GM18873 (cell line): ENCODE measurements around the gene CBFA2T2.
"Not testable (repeated sequence)": the region's sequence is repeated elsewhere in the genome, so short reads cannot be mapped to it uniquely, and the experiment has no call there.

Experiments
- ATAC-seq: cut with Tn5 transposase; IDR thresholded peaks from one replicate; pipeline ENCODE4 v1.9.1; 2021; ENCODE audit warnings: mild to moderate bottlenecking, moderate library complexity, moderate number of reproducible peaks; ENCODE audit not compliant: unreplicated experiment, low FRiP score

Gene CBFA2T2

DNA sequence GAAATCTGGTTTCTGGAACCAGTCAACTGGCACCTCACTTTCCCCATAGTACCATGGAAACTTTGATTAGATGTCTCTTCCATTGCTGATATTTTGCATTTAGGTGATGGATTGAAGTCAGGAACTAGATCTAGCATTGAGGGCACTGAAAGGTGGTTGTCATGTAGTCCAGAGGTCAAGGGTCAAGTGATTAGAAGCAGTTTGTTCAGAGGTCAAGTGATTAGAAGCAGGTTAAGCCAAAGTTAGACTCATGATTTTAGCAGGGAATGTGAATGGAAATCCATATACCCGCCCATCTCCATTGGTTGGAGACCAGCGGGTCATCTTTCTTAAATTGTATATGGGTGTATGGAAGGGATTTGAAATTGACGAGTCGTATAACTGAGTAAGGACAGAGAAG, 51.2 kb downstream of the CBFA2T2 start:
- no peak for ATAC-seq

DNA sequence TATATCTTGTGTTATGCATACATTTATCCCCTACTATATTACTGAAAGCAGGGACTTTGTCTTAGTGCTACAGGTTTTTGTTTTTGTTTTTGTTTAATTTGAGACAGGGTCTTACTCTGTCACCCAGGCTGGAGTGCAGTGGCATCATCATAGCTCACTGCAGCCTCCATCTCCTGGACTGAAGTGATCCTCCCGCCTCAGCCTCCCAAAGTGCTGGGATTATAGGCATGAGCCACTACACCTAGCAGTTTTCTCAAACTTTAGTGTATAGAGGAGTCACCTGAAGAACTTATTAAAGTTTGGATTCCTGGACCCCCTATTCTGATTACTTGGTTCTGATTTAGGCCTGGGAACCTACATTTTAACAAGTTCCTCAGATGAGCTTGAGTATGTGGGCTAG, 51.9 kb downstream of the CBFA2T2 start:
- ATAC-seq = no peak

DNA sequence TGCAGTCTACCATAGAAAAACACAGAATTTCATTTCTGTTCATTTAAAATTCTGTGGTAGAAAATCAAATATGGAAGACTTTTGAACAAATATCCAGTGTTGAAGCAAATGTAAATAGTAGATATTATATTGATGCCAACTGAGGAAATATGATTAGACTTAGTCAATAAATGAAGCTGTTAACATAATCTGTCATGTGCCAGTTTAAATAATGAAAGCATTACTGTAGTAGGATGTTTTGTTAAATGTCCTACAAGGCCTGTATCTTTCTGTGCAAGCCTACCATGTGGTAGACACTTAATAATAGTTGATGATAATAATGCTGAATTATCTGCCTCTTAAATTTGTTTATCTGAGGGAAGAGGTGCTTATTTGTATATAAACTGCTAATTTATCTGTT, 55.9 kb downstream of the CBFA2T2 start:
- ATAC-seq = no peak

DNA sequence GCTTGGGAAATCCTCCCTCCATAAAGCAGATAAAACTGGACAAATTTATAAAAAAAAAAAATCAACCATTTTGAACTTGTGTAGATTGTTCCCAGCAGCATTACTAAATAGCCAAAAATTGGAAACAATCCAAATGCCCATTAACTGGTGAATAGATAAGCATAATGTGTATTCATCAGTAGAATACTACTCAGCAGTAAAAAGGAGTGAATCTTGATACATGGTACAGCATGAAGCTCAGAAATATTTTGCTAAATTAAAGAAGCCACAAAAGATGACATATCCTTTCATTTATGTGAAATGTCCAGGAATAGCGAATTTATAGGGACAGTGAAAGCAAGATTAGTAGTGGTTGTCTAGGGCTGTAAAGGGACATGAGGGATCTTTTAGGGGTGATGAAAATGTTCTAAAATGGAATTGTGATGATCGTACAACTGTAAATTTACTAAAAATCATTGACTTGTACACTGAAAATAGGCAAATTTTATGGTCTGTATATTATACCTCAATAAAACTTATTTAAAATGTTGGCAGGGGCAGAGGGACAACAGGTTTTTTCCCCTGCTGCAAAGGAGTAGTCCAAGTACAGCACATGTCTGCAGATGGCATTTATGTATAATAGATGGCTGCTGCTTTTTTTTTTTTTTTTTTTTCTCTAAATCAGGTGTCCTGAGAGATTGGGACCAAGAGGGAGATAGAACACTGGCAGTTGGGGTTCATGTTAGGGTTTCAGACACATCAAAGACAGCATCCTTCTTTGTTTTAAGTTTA, 59.5 kb downstream of the CBFA2T2 start:
- ATAC-seq = no peak

DNA sequence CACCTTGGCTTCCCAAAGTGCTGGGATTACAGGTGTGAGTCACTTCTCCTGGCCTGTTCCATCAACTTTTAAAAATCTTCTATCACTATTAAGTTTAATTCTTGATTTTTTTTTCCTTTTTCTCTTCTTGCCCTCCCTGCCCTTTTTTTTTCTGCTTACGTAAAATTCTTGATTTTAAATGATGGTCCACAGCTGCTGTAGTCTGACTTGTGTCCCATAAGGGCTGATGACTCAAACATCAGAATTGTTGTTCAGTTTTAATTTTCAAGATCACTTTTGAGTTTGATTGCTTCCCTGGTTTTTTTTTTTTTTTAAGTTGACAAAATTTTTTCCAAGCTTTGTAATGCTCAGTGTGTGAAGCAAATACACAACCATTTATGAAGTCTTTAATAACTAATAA, 61.9 kb downstream of the CBFA2T2 start:
- ATAC-seq = no peak

DNA sequence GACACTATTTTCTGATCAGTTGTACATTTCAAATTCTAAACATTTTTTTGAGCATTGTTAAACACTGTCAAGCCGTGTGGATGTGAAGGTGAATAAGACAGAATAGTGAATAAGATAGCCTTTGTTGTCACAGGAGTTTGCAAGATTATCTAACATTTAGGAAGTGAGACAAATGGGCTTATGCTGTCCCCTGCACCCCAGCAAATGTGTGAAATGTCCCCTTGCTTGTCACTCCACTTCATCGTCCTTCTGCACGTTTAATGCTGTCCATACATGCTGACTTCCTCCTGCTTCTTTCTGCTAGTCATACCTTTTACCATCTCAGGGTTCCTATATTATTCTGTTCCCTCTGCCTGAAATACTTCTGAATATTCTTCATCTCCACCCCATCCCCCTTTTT, 62.6 kb downstream of the CBFA2T2 start:
- ATAC-seq = no peak

DNA sequence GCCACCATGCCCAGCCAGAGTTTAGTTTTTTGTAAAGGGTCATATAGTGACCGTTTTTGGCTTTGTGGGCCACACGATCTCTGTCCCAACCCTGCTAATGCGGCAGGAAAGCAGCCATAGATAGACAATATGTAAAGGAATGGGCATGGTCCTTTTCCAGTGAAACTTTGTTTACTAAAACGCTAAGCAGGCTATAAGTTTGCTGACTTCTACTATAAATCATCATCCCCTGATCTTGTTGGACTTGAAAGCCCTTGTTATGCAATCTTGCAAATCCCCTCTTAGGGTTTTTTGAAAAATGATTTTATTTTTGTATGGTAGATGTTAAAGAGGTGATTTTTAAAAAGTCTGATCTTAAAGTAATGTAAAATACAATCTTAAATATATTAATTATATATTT, 63.6 kb downstream of the CBFA2T2 start:
- ATAC-seq = no peak

DNA sequence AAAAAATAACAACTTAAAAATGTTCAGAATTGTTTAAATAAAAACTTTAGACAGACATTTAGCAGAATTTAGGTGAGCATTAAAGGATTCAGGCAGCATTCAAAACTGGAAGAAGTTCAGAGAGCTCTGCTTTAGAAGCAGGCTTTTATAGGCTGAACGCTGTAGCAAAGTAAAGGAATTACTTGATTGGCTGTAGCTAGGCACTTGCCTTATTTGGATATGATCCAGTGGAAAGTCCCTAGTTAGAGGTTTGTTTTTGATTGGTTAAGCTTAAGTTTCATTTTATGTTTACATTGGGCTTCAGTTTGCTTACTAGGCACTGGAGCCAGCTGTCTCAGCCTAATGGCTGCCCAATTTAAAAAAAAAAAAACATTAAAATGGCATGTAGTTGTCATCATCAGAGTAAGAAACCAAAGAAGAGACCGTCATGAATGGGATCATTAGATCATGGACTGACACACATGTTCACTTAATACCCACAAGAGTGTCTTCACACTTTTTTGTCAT, 65.1 kb downstream of the CBFA2T2 start:
- ATAC-seq = peak; percentile 97

DNA sequence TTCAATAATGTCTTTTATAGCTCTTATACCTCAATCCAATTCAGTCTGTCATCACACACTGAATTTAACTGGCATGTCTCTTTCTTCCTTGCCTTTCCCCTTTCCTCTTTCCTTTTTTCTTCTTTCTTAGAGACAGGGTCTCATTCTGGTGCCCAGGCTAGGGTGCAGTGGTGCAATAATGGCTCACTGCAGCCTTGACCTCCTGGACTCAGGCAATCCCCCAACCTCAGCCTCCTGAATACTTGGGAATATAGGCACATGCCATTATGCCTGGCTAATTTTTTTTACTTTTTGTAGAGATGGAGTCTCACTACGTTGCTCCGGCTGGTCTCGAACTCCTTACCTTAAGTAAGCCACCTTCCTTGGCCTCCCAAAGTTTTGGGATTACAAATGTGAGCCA, 65.9 kb downstream of the CBFA2T2 start:
- no peak for ATAC-seq

DNA sequence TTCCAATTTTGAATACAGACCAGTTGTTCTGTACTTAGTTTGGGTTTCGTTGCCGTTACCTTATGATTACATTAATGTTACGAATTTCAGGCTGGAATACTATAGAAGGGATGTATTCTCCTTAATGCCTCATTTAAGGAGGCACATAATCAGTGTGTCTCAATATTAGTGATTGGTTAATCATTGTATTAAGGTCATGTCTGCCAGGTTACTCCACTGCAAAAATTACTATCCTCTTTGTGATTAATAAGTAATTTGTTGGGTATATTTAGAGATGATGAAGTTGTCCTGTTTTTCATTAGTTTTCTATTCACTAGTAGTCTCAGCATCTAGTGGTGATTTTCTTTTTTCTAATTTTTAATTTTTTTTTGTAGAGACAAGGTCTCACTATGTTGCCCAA, 66.3 kb downstream of the CBFA2T2 start:
- ATAC-seq = no peak

DNA sequence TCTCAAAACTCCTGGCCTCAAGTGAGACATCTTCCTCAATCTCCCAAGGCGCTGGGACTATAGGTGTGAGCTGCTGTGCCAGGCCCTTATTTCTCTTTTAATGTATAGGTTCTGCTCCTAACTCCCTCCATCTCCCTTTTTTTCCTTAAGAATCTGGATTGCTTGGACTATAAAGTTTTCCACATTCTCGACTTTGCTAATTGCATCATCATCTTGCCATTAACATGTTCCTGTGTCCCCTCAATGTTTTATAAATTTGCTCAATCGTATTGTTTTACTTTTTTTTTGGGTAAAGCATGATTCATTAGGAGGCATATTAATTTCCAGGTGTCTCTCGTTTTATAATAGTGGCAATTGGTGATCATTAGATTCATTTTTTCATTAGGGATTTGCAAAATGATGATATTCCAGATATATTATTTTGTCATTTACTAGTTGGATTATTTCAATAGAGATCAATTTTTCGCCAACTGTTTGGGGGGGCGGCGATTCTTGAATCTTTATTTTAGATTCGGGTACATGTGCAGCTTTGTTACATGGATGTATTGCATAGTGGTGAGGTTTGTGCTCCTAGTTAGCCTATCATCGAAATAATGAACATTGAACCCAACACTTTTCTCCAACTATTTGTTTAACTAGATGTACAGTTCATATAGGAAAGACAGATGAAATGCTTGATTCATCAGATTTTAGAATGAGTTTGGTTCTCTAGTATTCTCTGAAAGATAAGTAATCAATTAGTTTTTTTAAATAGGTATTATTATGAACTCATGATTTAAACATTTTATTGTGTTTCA, 68.7 kb downstream of the CBFA2T2 start:
- ATAC-seq = no peak

DNA sequence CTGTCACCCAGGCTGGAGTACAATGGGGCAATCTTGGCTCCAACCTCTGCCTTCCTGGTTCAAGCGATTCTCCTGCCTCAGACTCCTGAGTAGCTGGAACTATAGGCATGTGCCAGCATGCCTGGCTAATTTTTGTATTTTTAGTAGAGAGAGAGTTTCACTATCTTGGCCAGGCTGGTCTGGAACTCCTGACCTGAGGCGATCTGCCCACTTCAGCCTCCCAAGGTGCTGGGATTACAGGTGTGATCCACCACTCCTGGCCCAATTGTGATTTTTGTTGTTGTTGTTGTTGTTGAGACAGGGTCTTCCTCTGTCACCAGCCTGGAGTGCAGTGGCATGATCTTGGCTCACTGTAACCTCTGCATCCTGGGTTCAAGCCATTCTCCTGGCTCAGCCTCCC, 69.3 kb downstream of the CBFA2T2 start:
- no peak for ATAC-seq

DNA sequence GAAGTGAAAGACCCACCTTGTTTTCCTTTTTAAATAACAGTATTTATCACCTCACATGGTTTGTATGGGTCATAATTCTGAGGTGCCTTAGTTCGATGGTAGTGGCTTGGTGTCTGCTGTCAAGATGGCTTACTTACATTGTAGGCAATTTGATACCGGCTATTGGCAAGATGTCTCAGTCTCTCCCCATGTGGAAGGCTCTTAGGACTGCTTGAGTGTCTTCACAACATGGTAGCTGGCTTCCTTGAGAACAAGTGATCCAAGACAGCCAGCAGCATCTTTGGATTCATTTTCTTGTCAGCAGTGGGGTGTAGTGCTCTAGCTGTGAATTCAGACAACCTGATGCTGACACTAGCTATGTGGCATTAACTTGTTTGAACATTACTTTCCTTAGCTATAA, 70.1 kb downstream of the CBFA2T2 start:
- no peak for ATAC-seq

DNA sequence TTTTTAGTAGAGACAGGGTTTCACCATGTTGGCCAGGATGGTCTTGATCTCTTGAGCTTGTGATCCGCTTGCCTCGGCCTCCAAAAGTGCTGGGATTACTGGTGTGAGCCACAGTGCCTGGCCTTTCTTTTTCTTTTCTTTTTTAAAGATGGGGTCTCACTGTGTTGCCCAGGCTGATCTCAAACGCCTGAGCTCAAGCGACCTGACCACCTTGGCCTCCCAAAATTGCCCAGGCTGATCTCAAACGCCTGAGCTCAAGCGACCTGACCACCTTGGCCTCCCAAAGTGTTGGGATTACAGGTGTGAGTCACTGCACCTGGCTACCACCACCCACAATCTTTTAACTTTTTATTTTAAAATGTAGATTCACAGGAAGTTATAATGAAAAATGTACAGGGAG, 71.2 kb downstream of the CBFA2T2 start:
- ATAC-seq = not testable (repeated sequence)

DNA sequence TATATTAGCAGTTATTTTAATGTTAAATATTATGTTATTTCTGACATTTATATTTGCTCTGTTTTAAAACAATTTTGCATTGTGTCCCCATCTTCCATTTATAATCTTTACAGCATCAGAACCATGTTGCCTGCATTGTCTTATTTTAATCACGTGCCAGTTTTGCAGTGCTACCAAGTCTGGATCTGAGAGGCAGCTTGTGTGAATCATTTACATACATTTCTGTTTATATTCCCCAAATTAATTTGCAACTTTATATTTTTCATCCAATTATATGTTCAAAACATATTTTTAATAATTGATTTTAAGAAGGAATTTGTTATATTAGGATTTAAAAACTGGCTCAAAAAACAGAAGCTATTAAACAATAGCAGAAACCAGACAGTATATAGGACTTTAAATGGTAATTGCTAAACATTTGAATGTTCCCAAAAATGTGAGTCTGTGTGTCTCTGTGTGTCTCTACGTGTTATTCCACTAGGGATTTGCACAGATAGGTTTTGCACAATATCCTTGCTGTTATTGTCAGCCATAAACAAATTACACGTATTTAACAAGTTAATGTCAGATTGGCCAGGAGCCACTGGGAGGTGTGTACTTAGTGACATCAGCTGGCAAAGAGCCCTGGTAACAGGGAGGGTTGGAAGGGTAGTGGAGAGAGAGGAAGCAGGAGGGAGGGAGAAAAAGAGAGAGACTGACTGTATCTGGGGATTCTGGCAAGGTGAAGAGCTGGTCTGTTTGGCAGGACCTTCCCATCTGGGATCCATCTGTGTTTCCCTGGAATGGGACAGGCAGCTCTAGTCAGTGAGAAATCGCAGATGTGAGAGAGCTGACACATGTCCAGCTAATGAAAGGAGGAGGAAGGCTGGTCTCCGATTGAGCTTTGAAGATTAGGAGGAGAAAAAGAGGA, 72.1 kb downstream of the CBFA2T2 start:
- no peak for ATAC-seq

DNA sequence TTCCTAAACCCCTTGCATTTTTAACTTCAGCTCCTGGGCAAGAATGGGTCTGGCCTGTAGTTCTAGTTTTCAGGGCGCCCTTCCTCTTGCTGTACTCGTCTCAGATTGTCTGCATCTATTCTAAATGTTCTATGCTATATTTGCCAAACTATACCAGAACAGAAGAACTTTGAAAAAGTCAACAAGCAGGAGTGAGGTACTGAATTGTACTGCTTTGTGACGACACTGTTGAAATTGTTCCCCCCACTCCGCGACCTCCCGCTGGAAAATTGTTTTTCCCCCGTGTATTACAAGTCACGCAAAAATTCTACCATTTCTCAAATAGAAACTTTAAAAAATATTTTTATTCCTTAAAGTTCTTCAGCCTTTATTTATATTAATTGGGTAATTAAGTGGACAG, 73.9 kb downstream of the CBFA2T2 start:
- no peak for ATAC-seq

DNA sequence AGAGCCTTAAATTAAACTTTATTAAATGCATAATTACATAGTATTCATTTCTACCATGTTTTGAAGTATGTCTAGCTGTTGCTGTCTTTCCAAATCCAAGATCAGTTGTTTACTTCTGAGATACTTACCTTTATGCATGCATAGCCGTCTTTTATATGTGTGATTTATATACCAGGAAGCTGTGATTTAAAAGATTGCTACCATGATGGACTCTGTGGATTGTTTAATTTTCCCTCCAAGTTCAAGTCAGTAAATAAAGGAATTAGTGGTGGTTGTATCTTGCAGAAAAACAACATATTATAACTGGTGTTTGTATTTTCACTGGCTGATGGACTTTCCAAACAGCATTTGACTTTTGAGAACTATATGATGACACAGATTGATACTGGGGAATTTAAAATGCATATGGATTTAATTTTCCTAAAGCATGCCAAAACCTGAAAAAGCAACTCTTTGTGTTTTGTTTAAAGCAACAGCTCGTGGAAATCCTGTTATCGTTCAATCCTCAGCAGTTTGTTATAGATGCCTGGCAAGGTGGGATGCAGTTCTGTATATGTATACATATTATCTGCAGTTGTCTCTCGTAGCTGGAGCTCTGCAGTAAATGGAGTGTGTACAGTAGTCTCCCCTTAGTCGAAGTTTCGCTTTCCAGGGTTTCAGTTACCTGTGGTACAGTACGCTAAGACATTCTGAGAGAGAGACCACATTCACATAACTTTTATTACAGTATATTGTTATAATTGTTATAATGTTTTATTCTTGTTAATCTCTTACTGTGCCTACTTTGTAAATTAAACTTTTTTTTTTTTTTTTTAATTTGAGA, 77.1 kb downstream of the CBFA2T2 start:
- no peak for ATAC-seq

DNA sequence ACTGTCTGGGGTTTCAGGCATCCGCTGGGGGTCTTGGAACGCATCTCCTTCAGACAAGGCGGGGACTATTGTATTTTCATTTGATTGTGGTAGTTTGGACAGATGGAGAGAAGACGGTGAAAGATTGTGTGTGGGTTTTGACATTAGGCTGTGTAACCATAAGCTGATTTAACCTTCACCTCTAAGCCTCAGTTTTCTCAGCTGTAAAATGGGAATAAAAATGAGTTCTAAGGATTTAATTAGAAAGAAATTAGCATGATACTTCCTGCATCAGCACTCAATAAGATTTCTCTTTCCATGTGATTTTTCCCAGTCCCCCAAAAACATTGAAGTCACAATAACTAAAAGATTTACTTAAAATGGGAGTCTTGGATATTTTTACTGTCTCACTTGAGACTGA, 78.1 kb downstream of the CBFA2T2 start:
- ATAC-seq = no peak

DNA sequence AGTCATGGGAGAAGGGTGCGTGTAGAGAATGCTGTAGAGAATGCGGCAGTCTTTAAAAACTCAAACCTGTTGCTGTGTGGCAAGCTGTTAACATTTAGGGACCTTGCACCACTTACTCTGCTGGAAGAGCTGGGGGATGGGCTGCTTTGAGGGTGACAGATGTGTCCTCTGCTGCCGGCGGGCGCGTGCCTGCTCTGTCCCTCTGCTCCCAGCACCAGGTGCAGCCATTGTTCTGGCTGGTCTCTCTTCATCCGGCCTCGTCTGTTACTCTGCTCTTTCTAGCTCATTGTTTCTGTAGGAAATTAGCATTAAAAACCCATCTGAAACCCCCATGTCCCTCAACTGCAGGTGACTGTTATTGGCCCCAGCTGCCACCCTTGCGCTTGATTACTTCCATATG, 78.5 kb downstream of the CBFA2T2 start:
- ATAC-seq = no peak
